Stimulated activated CD8-positive, alpha-beta memory T cell treated with anti-CD3 and anti-CD28 coated beads, Interleukin-4, amount 100 ng/mL, for 1 hour (primary cell): Measurements from ENCODE around the gene NCKAP5L.

Source experiments
- DNase-seq, 2 donors: peaks; one replicate each; pipeline ENCODE4 v3.0.0-alpha.2; 2020; ENCODE audit warnings: low read depth in 2 of 2, low spot score in 1 of 2

NCKAP5L gene

DNA sequence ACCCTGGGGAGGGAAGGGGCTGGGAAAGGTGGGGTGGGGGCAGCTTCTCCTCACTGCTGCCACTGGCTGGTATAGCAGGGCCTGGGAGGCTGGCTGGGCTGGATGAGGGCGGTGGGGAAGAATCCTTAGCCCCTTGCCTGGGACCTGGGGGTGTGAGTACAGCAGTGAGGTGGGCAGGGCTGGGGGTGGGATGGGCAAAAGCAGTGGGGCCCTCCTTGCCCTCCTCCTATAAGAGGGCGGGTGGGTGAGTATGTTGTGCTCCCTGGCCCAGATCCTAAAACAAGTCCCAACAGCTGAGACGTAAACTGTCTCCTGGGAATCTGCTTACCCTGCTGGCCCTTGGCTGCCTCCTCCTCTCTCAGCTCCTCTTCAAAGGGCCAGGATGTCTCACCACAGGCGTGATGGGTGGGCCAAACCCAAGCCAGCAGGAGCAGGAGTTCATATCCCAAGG lies 2.2 kb downstream of the NCKAP5L start:
- no peak for DNase-seq

DNA sequence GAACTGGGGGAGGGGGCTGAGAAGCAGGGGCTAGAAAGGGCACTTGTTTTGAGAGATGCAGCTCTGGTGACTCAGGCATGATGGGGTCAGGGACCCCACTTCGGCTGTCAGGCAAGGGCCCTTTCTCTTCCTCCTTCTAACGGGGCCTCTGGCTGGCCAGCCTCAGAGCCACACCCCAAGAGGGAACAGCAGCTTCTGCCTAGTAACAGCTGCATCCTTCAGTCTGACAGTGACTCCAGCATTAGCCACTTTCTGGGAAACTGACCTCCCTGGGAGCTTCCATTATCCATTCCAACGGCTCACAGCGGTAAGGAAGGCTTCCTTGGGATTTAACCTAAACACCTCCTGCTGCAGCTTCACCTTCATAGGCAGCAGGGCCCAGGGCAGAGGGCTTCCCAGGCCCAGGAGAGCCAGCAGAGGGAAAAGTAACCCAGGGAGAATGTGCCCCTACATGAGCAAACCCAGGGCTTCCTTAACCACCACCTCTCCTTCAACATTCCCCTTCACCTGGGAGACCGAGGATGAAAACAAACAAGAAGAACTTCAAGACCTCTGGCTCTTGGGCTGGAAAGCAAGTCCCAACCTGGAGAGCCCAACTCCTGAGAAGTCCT lies 2.7 kb downstream of the NCKAP5L start:
- DNase-seq, result no peak

GRCh38 chr12:49824895-49825294 lies 3.3 kb downstream of the NCKAP5L start:
- DNase-seq, result no peak

DNA sequence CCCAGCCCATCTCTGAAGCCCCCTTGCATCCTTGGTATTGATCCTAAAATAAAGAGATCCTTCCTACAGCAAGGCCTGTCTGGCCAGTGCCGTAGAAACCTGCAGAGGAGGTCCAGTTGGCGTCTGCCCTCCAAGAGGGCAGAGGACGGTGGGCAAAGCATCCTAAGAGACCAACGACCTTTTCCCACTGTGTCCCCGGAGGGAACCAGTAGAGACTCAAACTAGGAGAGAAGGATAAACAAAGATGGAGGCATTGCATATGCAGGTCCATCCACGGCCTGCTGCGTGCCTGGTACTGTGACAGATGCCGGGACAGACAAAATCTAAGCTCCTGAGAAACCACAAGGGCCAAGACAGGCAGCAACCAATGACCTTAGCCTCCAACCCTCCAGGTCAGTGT lies 3.8 kb downstream of the NCKAP5L start:
- no peak for DNase-seq

GRCh38 chr12:49823951-49824350 lies 4.3 kb downstream of the NCKAP5L start:
- no peak for DNase-seq

- no peak for DNase-seq
Measured at GRCh38 chr12:49823350-49823749, 4.9 kb downstream of the NCKAP5L start.

- DNase-seq, result no peak
Measured at GRCh38 chr12:49821373-49822287, 6.6 kb downstream of the NCKAP5L start.

DNA sequence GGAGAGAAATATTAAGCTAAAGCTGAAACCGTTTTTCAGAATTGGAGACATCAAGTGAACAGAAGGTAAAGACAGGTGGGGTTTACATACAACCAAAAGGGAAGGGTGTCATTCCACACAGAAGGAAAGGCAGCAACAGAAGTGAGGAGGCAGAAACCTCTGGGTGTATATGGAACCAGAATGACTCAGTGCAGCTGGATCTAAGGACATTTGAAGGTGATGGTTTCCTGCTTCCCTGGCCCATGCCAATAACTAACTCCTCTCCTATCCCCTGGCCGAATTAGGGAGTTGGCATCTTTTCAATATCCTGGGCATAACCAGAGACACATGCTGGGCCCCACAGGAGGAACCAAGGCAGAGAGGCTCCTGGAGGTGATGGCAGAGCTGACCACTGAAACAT lies 8.4 kb downstream of the NCKAP5L start:
- DNase-seq, result no peak

DNA sequence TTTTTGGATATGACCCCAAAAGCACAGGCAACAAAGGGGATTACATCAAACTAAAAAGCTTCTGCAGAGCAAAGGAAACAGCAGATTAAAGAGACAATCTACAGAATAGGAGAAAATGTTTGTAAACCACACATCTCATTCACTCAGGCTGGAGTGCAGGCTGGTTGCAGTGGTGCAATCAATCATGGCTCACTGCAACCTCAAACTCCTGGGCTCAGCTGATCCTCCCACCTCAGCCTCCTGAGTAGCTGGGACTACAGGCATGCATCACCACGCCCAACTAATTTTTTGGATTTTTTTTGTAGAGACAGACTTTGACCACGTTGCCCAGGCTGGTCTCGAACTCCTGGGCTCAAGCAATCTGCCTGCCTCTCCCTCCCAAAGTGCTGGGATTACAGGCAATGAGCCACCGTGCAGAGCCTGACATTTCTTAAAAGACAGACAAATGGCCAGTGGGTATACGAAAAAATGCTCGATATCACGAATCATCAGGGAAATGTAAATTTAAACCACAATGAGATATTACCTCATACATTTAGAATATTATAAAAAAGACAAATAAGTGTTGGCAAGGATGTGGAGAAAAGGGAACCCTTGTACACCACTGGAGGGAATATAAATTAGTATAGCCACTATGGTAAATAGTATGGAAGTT lies 9.8 kb downstream of the NCKAP5L start:
- no peak for DNase-seq

GRCh38 chr12:49813131-49813530 lies 15.1 kb downstream of the NCKAP5L start:
- no peak for DNase-seq

- no peak for DNase-seq
Measured at GRCh38 chr12:49811961-49812401, 16.2 kb downstream of the NCKAP5L start.

DNA sequence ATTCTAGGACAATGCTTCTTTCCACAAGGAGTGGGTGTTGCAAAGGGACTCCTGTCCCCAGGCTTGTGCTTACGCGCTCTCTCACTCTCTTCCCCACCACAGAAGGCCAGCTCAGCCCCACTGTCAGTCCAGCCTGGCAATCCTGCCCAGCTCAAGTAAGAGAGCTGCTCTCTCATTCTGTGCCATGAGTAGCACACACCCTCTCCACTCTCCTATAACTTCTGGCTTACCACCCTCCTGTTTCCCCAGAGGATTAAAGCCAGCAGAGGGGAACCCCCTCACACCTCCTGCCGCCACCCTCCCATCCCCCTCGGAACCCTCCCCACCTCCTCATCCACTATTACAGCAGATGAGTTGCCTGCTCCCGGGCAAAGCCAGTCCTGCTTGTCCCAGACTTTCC lies 17.1 kb downstream of the NCKAP5L start:
- DNase-seq, result no peak

DNA sequence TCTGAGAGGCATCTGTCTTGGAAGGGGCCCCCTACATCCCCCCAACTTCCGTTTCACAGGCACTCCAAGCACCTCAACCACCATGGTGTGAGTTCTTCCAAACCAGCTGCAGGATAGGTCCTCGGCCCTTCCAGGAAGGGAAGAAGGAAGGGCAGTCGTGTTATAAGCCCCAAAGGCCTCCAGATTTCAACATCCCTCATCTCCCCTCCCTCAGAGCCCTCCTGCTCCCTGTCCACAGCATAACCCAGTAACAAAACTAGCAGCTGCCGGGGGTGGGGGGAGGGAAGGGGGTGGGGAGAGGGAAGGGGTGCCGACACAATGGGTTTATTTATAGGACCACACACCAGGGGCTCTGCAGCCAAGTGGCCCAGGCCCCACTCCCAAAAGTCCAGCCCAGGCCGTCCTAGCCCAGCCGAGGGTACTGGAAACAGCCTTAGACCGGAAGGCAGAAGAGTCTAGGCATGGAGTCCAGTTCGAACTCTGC lies 18.3 kb downstream of the NCKAP5L start:
- no peak for DNase-seq

- DNase-seq, result no peak
Measured at GRCh38 chr12:49809381-49809905, 18.8 kb downstream of the NCKAP5L start.

DNA sequence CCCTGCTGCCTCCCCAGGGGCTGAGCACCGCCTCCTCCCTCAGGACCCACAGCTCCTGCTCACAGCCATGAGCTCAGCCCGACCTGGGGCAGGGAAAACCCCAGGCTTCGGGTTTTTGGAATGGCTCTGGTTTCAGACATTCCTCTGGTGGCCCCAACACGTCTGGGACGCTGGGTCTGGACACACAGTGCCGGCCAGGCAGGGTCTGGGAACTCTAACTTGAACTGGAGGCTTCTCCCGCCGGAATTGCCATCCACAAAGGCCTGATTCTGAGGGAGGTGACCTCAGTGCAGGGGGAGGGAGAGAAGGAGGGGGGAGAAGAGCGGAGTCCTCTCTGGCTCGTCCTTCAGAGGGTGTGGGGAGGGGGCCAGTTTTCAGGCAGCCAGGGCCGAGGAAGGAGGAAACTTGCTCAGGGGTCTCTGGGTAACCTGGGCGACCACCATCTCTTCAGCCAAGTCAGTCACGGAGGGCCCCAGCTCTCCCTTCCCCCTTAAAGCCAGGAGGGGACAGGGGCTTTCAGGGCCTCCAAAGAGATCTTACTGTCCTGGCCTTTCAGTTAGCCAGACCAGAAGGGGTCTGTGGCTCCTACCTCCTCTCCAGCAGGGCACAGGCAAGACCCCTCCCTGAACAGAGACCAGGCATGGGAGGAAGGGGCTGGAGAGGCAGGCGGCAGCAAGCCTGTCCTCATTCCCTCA lies 19.4 kb downstream of the NCKAP5L start:
- no peak for DNase-seq

DNA sequence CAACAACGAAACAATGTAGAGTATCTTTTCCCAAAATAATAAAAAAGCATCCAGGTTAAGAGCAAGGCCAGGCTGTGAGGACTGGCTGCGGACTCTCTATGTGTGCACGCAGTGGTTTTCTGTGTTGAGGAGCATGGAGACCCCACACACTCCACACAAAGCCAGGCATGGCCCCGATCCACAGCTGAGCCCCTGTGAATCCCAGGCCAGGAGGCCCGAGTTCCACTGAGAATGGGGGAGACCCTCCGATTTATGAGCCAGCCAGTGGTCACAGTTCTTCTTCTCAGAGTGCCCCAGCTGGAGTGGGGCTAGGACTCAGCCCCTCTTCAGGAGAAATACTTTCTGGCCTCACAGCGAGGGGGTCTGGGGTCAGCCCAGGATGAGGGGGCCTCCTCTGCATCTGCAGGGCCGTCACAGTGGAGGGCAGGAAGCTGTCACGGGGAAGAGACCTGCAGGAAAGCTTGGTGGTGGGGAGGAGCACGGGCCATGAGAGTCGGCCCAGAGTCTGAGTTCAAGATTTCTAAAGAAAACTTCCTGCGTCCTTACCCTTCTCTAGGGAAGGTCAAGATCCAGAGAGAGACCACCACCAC lies 20.1 kb downstream of the NCKAP5L start:
- no peak for DNase-seq

GRCh38 chr12:49806877-49807276 lies 21.3 kb downstream of the NCKAP5L start:
- DNase-seq, result no peak

GRCh38 chr12:49806321-49806813 lies 21.8 kb downstream of the NCKAP5L start:
- DNase-seq, result no peak

DNA sequence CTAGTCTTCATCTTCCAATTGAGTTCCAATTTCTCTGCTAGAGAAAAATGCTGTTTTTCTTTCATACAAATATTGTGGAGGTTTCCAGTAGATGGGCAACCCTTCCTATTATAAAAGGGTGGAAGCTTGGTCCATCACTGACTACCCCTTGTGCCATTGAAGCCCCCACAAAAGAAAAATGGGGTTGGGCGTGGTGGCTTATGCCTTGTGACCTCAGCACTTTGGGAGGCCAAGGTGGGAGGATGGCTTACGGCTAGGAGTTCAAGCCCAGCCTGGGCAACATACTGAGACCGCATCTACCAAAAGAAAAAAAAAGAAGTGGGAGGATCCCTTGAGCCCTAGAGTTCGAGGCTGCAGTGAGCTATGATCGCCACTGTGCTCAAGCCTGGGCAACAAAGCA lies 22.8 kb downstream of the NCKAP5L start:
- DNase-seq, result no peak

GRCh38 chr12:49804821-49805220 lies 23.4 kb downstream of the NCKAP5L start:
- no peak for DNase-seq
